ENCODE measurements around the gene RNF224. TPM values are rescaled to one million over a fixed set of nuclear protein-coding genes. Genes with fewer than 3 reads are reported as not detected.

RNF224 gene
- total and polyA plus RNA-seq, 2 of the 13 experiments (the other 11 are each of a cell fraction or from before 2014, with no cell fraction given) = 0.09 TPM; not detected in 1

GRCh38 chr9:137217276-137218211 is 9.8 kb upstream of the RNF224 start (continued):
- no peak for TF ChIP-seq SOX6 (IDR thresholded peaks at IDR 0.05)
- peak; percentile 40; the same call in 1 of the 2 replicates for TF ChIP-seq SOX6 (CRISPR knock-in tag; IDR thresholded peaks at IDR 0.05)
- no peak for TF ChIP-seq ZBTB38 (CRISPR knock-in tag; IDR thresholded peaks at IDR 0.05)
- peak; percentile 69 for TF ChIP-seq XRCC5 (optimal IDR thresholded peaks at IDR 0.05; ENCODE audit: low read length)
- TF ChIP-seq ZNF33A (CRISPR knock-in tag; IDR thresholded peaks at IDR 0.05; ENCODE audit: borderline replicate concordance) = no peak
- TF ChIP-seq NFATC3 (CRISPR knock-in tag; IDR thresholded peaks at IDR 0.05) = peak; percentile 38; the same call in 1 of the 2 replicates
- TF ChIP-seq PITX1 (CRISPR knock-in tag; IDR thresholded peaks at IDR 0.05) = peak; percentile 26; the same call in 1 of the 2 replicates
- TF ChIP-seq KLF16 (CRISPR knock-in tag; IDR thresholded peaks at IDR 0.05) = no peak
- TF ChIP-seq ZNF576 (CRISPR knock-in tag; IDR thresholded peaks at IDR 0.05) = no peak
- 0 out of 2 replicates have a peak, but pooled peaks have one; percentile 36 for TF ChIP-seq SALL2 (CRISPR knock-in tag; IDR thresholded peaks at IDR 0.05)
- TF ChIP-seq, protein P1, sequence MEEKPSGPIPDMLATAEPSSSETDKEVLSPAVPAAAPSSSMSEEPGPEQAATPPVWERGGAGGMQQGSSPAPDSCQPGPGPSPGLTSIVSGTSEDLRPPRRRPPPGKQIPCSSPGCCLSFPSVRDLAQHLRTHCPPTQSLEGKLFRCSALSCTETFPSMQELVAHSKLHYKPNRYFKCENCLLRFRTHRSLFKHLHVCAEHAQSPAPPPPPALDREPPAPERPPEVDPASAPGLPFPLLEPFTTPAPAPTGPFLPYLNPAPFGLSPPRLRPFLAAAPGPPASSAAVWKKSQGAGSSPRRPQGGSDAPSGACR (CRISPR knock-in tag; IDR thresholded peaks at IDR 0.05) = no peak
- no peak for TF ChIP-seq MAFK (conservative IDR thresholded peaks at IDR 0.05 in 1 of 2, IDR thresholded peaks at IDR 0.05 in 1 of 2; ENCODE audit: low read length in 2 of 2)
- TF ChIP-seq ZNF235 (CRISPR knock-in tag; IDR thresholded peaks at IDR 0.05; ENCODE audit: borderline replicate concordance) = 0 out of 2 replicates have a peak, but pooled peaks have one; percentile 28
- TF ChIP-seq, protein P2, sequence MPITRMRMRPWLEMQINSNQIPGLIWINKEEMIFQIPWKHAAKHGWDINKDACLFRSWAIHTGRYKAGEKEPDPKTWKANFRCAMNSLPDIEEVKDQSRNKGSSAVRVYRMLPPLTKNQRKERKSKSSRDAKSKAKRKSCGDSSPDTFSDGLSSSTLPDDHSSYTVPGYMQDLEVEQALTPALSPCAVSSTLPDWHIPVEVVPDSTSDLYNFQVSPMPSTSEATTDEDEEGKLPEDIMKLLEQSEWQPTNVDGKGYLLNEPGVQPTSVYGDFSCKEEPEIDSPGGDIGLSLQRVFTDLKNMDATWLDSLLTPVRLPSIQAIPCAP (CRISPR knock-in tag; IDR thresholded peaks at IDR 0.05; ENCODE audit: low read depth) = no peak
- no peak; the same call in 1 of the 2 replicates for TF ChIP-seq ZSCAN9 (CRISPR knock-in tag; IDR thresholded peaks at IDR 0.05; ENCODE audit: borderline replicate concordance)
- no peak for TF ChIP-seq FOSL1 (CRISPR knock-in tag; IDR thresholded peaks at IDR 0.05; ENCODE audit: borderline replicate concordance)
- TF ChIP-seq MLLT10 (CRISPR knock-in tag; IDR thresholded peaks at IDR 0.05) = no peak
- TF ChIP-seq ZBTB8A (CRISPR knock-in tag; IDR thresholded peaks at IDR 0.05; ENCODE audit: borderline replicate concordance, low read depth) = peak; percentile 54; the same call in 1 of the 2 replicates
- TF ChIP-seq RBFOX2 (IDR thresholded peaks at IDR 0.05; ENCODE audit: low read depth, low read length) = peak; percentile 60
- no peak for TF ChIP-seq ZNF296 (CRISPR knock-in tag; conservative IDR thresholded peaks at IDR 0.05)
- TF ChIP-seq ZBED4 (CRISPR knock-in tag; IDR thresholded peaks at IDR 0.05; ENCODE audit: borderline replicate concordance) = no peak
- no peak for TF ChIP-seq ZBTB26 (CRISPR knock-in tag; IDR thresholded peaks at IDR 0.05; ENCODE audit: borderline replicate concordance)
